CD8-positive, alpha-beta memory T cell (primary cell): ENCODE results near the gene KCND3. TPM values are rescaled to one million over a fixed set of nuclear protein-coding genes. Genes with fewer than 3 reads are reported as not detected.

ENCODE experiments used
- CTCF ChIA-PET: fragments of 350-600 bp; sonication (Branson Sonifier 250); formaldehyde crosslinking; loops from one replicate; lab custom pipeline; 2021; ENCODE audit warnings: antibody characterized with exemption; lab: Charles Lee
- POLR2A ChIA-PET: fragments of 350-600 bp; sonication (Branson Sonifier 250); formaldehyde crosslinking; loops from one replicate; lab custom pipeline; 2021; ENCODE audit warnings: antibody characterized with exemption; lab: Charles Lee
- DNase-seq, 5 donors: peaks; one replicate each; pipeline versions ENCODE4 v3.0.0 to v3.0.0-alpha.2; 2020 to 2022; ENCODE audit warnings: mixed read lengths in 1 of 5
- H3K27ac ChIP-seq: one replicate; pipeline ENCODE4 v1.7.0; 2013; ENCODE audit warnings: low read depth, mild to moderate bottlenecking, low read length, moderate library complexity
- H3K27me3 ChIP-seq: 2 replicates; pipeline ENCODE4 v1.7.0; 2013; ENCODE audit warnings: low read length, mild to moderate bottlenecking; ENCODE audit not compliant: insufficient read depth, poor library complexity, severe bottlenecking
- H3K36me3 ChIP-seq: 2 replicates; pipeline ENCODE4 v1.7.0; 2013; ENCODE audit warnings: mild to moderate bottlenecking, low read length, moderate library complexity; ENCODE audit not compliant: insufficient read depth
- H3K4me1 ChIP-seq: 2 replicates; pipeline ENCODE4 v1.7.0; 2013; ENCODE audit warnings: mild to moderate bottlenecking, low read length, moderate library complexity; ENCODE audit not compliant: insufficient read depth
- H3K4me3 ChIP-seq: 2 replicates; pipeline ENCODE4 v1.7.0; 2013; ENCODE audit warnings: mild to moderate bottlenecking, low read length
- H3K9me3 ChIP-seq: 2 replicates; pipeline ENCODE4 v1.7.0; 2013; ENCODE audit warnings: mild to moderate bottlenecking, low read length
- H3K27ac Mint-ChIP-seq, 8 donors: one replicate each; pipeline ENCODE4 v1.8.0; 2020 to 2021; ENCODE audit warnings: mixed read lengths in 8 of 8, mild to moderate bottlenecking in 6 of 8, inconsistent platforms in 3 of 8, moderate library complexity in 3 of 8
- H3K27me3 Mint-ChIP-seq, 2 donors: one replicate each; pipeline ENCODE4 v1.8.0; 2020 to 2021; ENCODE audit warnings: mixed read lengths in 2 of 2, mild to moderate bottlenecking in 1 of 2, moderate library complexity in 1 of 2
- H3K36me3 Mint-ChIP-seq, 3 donors: one replicate each; pipeline ENCODE4 v1.8.0; 2020 to 2021; ENCODE audit warnings: mixed read lengths in 3 of 3, inconsistent platforms in 1 of 3, mild to moderate bottlenecking in 1 of 3
- H3K4me1 Mint-ChIP-seq, 3 donors: one replicate each; pipeline ENCODE4 v1.8.0; 2020 to 2021; ENCODE audit warnings: mixed read lengths in 3 of 3, inconsistent platforms in 1 of 3, mild to moderate bottlenecking in 1 of 3
- H3K4me3 Mint-ChIP-seq, 7 donors: one replicate each; pipeline ENCODE4 v1.8.0; 2020 to 2021; ENCODE audit warnings: mixed read lengths in 7 of 7, mild to moderate bottlenecking in 6 of 7, moderate library complexity in 4 of 7, inconsistent platforms in 2 of 7
- H3K9me3 Mint-ChIP-seq, 5 donors: one replicate each; pipeline ENCODE4 v1.8.0; 2020 to 2022; ENCODE audit warnings: mixed read lengths in 5 of 5, mild to moderate bottlenecking in 3 of 5, moderate library complexity in 2 of 5, inconsistent platforms in 1 of 5
- polyA plus RNA-seq: library from polyadenylated mRNA; unstranded; fragments of 300-500 nt; fragmentation: Illumina TruSeq; gene quantifications from one replicate; pipeline ENCODE4 v1.2.3, GENCODE V29; 2021
- total RNA-seq, 2 experiments: library from RNA; stranded (reverse); gene quantifications; one replicate each; pipeline ENCODE4 v1.2.3, GENCODE V29; 2021

KCND3 gene
- total and polyA plus RNA-seq, 3 experiments from 2014 or later = not detected

DNA sequence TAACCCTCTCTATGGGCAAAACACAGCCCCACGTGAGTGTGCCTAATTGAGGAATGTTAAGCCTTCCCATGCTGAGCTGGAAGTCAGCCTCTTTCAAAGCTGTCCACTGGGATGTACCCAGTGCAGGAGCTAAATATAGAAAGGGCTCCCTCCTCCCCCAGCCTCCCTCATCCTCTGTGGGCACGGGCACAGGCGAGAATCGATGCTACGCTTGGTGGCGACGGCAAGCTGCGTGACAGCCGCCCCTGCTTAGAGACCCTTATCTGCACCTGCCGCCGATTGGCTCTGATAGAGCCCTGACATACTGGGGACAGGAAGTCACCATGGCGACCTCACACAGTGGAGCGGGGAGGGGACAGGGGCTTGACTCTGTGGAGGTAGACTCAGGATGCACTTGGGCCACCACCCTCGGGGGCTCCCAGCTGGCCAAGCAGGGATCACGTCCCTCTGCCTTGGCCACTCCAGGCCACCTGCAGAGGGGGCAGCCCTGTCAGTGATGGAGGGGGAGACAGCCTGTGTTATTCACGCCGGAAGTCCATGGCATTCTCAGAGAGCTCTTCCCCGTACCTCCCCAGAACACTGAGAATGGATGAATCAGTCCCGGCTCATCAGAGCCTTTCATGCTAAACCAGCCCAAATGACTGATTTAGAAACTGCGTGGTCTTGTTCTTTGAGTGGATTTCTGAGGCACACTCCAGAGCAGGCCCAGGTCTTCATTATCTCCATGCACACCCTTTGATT, 84.8 kb downstream of the KCND3 start:
- no peak for DNase-seq
- Mint-ChIP-seq H3K4me3 (peak overlapping the region in 1 of 7 donors; percentile 19), H3K27ac (peak overlapping the region in 2 of 8 donors; percentile 17 to 70), H3K4me1 (peaks cover 0 to 6% (median 0%) of the 10 kb centered on the region in 3 donors), H3K27me3 (peaks cover 14 to 45% of the 10 kb centered on the region in 2 donors), H3K9me3 (no peaks in the 10 kb centered on the region), H3K36me3 (no peaks in the 10 kb centered on the region)
- Histone ChIP-seq H3K9me3 (no peaks in the 10 kb centered on the region), H3K36me3 (no peaks in the 10 kb centered on the region), H3K4me3 (no peak overlapping the region), H3K27me3 (peaks cover 3% of the 10 kb centered on the region), H3K27ac (no peak overlapping the region), H3K4me1 (no peaks in the 10 kb centered on the region)
- POLR2A ChIA-PET = no interaction called here
- CTCF ChIA-PET = no interaction called here

DNA sequence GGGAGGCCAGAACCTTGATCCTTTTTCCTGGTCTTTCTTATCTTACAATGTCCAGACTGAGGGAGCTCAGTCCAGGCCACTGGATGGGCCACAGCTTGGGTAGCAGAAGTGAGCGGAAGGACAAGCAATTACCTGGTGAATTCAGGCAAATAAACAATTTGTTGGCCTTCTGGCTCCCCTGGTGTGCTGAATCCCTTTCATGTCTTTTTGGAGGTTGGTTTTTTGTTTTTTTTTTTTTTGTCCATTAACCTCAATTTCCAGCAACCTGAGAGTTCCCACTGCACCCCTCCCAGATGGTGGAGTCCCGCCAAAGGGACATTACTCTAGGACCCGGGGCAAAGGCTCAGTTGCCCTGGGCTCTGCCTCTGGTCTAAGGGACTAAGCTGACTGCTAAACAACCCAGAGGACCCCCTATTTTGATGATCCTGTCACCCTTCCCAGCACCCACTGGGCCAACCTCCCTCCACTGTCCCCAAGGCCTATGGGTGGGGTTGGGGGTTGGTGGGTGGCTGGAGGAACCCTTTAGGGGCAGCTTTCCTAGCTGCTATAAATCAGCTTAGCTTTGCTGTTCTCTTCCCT, 85.5 kb downstream of the KCND3 start:
- ChIA-PET POLR2A (no interaction called here), CTCF (no interaction called here)
- H3K9me3 Mint-ChIP-seq = no peaks in the 10 kb centered on the region
- Histone ChIP-seq H3K36me3 (no peaks in the 10 kb centered on the region), H3K4me3 (no peak overlapping the region), H3K27me3 (no peaks in the 10 kb centered on the region), H3K27ac (no peak overlapping the region), H3K4me1 (no peaks in the 10 kb centered on the region), H3K9me3 (no peaks in the 10 kb centered on the region)
- peaks cover 0 to 6% (median 0%) of the 10 kb centered on the region in 3 donors for H3K4me1 Mint-ChIP-seq
- peak overlapping the region in 1 of 8 donors; percentile 22 for H3K27ac Mint-ChIP-seq
- H3K36me3 Mint-ChIP-seq = no peaks in the 10 kb centered on the region
- DNase-seq = no peak
- H3K4me3 Mint-ChIP-seq = no peak overlapping the region
- H3K27me3 Mint-ChIP-seq = peaks cover 13 to 45% of the 10 kb centered on the region in 2 donors

DNA sequence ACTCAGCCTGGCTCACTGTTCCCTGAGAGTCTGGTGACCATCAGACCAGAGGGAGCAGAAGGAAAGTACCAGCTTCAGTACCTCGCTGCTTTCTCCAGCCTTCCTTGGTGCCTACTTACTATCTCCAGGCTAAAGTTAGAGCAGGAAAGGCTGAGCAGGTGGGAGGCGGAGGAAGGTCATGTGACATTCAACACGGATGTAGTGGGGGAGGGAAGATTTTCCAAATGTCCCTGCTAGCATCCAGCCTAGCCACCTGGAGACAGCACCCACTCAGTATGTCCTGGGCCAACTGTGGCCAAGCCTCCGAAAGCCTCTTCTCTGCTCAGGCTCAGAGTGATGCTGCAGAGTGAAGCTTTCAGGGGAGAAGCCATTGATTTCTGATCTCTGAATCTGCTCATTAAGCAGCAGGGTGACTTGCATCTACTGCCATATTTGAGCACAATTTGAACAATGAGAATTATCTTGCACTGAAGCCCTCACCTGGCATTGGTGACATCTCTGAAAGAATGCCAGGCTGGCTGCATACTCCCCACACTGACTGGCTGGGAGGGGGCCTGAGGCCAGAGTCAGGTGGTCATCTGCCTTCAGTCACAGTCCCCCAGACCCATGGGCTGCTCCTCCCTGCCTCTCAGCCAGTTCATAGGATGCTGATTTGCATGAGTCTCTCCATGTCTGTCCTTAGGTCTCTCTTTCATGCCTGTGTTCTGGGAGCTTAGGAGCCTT, 86.2 kb downstream of the KCND3 start:
- Histone ChIP-seq H3K4me1 (no peaks in the 10 kb centered on the region), H3K9me3 (no peaks in the 10 kb centered on the region), H3K27ac (no peak overlapping the region), H3K36me3 (no peaks in the 10 kb centered on the region), H3K27me3 (no peaks in the 10 kb centered on the region), H3K4me3 (no peak overlapping the region)
- H3K4me1 Mint-ChIP-seq = peaks cover 0 to 6% (median 0%) of the 10 kb centered on the region in 3 donors
- H3K27ac Mint-ChIP-seq = no peak overlapping the region
- no peaks in the 10 kb centered on the region for H3K9me3 Mint-ChIP-seq
- ChIA-PET POLR2A (no interaction called here), CTCF (no interaction called here)
- no peak for DNase-seq
- H3K4me3 Mint-ChIP-seq = no peak overlapping the region
- no peaks in the 10 kb centered on the region for H3K36me3 Mint-ChIP-seq
- peaks cover 13 to 42% of the 10 kb centered on the region in 2 donors for H3K27me3 Mint-ChIP-seq

DNA sequence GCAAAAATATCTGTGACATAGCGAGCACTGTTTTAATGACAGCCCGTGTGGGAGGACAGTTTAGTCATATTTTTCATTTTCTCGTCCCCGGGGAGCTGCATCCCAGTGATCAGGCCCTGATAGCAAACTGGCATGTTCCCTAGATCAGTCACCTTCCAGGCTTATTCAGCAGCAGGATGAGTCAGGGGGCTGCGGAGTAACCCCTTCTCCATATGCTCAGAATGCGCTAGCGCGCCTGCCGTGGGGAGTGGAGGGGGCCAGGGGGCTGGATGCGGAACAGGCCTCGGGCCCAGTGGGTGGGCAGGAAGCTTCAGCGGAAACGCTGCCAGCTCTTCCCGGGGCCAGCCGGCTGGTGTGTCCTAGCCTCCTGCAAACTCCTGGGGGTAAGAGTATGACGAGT, 94.0 kb downstream of the KCND3 start:
- H3K27ac ChIP-seq = no peak overlapping the region
- Mint-ChIP-seq H3K36me3 (no peaks in the 10 kb centered on the region), H3K4me1 (no peaks in the 10 kb centered on the region), H3K27ac (no peak overlapping the region), H3K9me3 (no peaks in the 10 kb centered on the region), H3K4me3 (no peak overlapping the region), H3K27me3 (peaks cover 11 to 28% of the 10 kb centered on the region in 2 donors)
- H3K36me3 ChIP-seq = no peaks in the 10 kb centered on the region
- no peaks in the 10 kb centered on the region for H3K9me3 ChIP-seq
- H3K27me3 ChIP-seq = no peaks in the 10 kb centered on the region
- CTCF ChIA-PET = no interaction called here
- H3K4me3 ChIP-seq = no peak overlapping the region
- POLR2A ChIA-PET = no interaction called here
- H3K4me1 ChIP-seq = no peaks in the 10 kb centered on the region
- DNase-seq = no peak

DNA sequence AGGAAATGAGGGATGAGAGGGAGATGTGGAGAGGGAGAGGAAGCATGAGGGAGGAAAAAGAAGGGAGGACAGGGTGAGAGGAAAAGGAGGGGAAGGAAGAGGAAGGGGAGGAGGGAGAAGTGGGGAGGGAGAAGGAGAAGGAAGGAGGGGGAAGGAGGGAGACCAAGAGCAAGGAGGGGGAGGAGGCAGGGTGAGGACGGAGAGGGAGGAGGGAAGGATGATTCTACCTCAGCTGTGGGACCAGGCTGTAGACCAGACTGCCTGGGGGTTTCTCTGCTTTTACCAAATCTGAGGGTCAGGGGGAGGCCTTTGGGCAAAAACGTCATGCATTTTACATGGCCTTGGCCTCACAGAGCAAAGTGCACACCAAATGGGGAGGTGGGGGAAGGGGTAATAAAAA, 94.5 kb downstream of the KCND3 start:
- Histone ChIP-seq H3K4me1 (no peaks in the 10 kb centered on the region), H3K9me3 (no peaks in the 10 kb centered on the region), H3K27me3 (no peaks in the 10 kb centered on the region), H3K36me3 (no peaks in the 10 kb centered on the region), H3K27ac (no peak overlapping the region), H3K4me3 (no peak overlapping the region)
- no peak for DNase-seq
- H3K27me3 Mint-ChIP-seq = peaks cover 8 to 25% of the 10 kb centered on the region in 2 donors
- H3K4me3 Mint-ChIP-seq = no peak overlapping the region
- no peak overlapping the region for H3K27ac Mint-ChIP-seq
- ChIA-PET CTCF (no interaction called here), POLR2A (no interaction called here)
- H3K9me3 Mint-ChIP-seq = no peaks in the 10 kb centered on the region
- H3K4me1 Mint-ChIP-seq = no peaks in the 10 kb centered on the region
- no peaks in the 10 kb centered on the region for H3K36me3 Mint-ChIP-seq

DNA sequence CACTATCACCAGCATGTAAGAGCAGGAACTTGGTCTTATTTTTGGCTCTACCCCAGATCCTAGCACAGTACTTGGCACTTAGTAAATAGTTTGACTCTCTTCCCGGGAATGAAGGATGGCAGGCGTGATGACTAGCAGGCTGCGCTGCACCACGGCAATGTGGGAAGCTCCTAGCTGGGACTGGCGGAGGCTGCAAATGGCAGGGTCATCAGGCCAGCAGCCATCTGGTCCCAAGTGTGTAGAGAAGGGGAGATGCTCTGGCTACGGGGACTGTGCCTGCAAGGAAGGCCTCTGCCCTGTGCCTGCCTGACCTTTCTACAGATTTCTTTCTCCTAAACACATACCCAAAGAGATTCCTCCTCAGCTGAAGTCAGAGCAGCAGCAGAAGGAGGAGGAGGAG, 95.0 kb downstream of the KCND3 start:
- no peaks in the 10 kb centered on the region for H3K4me1 ChIP-seq
- ChIA-PET CTCF (no interaction called here), POLR2A (no interaction called here)
- H3K27ac Mint-ChIP-seq = no peak overlapping the region
- H3K4me3 Mint-ChIP-seq = no peak overlapping the region
- H3K9me3 ChIP-seq = no peaks in the 10 kb centered on the region
- no peaks in the 10 kb centered on the region for H3K36me3 Mint-ChIP-seq
- no peak overlapping the region for H3K4me3 ChIP-seq
- DNase-seq = no peak
- H3K9me3 Mint-ChIP-seq = no peaks in the 10 kb centered on the region
- H3K27ac ChIP-seq = no peak overlapping the region
- H3K27me3 Mint-ChIP-seq = peaks cover 6 to 22% of the 10 kb centered on the region in 2 donors
- H3K27me3 ChIP-seq = no peaks in the 10 kb centered on the region
- H3K36me3 ChIP-seq = no peaks in the 10 kb centered on the region
- H3K4me1 Mint-ChIP-seq = no peaks in the 10 kb centered on the region

DNA sequence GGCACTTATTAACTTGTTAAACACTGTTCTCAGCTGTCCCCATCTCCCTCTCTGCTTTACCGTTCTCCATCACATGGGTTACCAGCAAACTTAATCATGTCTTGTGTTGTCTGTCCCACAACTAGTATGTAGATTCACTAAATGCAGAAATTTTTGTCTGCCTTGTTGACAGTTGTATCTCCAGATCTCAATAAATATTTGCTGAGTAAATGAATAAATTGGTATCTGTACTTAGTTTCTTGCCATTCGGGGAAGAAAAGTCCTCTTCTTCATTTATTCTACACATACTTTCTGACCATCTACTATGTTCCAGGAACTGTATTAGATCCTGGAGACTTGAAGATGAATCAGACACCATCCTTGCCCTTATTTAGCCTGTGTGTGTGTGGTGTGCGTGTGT, 97.9 kb downstream of the KCND3 start:
- H3K27me3 ChIP-seq = no peaks in the 10 kb centered on the region
- POLR2A ChIA-PET = no interaction called here
- no peaks in the 10 kb centered on the region for H3K36me3 Mint-ChIP-seq
- H3K4me1 ChIP-seq = no peaks in the 10 kb centered on the region
- DNase-seq = no peak
- H3K27ac ChIP-seq = no peak overlapping the region
- H3K27ac Mint-ChIP-seq = no peak overlapping the region
- H3K36me3 ChIP-seq = no peaks in the 10 kb centered on the region
- CTCF ChIA-PET = no interaction called here
- H3K4me3 ChIP-seq = no peak overlapping the region
- peaks cover 0 to 3% (median 1%) of the 10 kb centered on the region in 3 donors for H3K4me1 Mint-ChIP-seq
- peaks cover 7 to 15% of the 10 kb centered on the region in 2 donors for H3K27me3 Mint-ChIP-seq
- H3K4me3 Mint-ChIP-seq = no peak overlapping the region
- no peaks in the 10 kb centered on the region for H3K9me3 ChIP-seq
- no peaks in the 10 kb centered on the region for H3K9me3 Mint-ChIP-seq

DNA sequence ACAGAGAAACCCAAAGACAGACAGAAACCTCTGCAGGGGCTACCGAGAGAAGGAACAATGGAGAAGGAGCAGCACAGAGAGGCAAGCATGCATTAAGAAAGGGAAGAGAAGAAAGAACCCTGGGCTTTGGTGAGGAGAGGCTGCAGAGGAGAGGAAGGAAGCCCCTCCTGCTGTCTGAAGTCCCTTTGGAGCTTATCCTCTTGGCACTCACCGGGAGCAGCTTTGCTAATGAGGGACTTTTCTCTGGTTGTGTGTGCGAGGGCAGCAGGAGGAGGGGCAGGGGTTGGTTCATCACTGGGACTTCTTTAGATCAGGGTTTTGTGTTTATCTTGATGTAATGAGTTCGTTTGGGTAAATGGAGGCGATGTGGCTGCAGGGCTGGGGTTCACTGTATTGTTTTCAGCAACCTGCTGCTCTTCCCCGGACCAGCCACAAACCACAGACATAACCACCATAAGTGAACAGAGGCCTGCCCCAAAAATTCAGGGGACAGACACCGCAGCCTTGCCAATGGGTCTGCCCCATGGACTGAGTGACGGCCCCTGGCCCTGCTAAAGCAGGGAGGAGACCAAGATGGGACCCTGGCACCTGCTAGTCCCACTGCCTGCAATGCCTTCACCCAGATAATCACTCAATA, 100.6 kb downstream of the KCND3 start:
- DNase-seq = no peak
- Mint-ChIP-seq H3K27ac (no peak overlapping the region), H3K9me3 (no peaks in the 10 kb centered on the region), H3K4me3 (peak overlapping the region in 1 of 7 donors; percentile 10), H3K36me3 (no peaks in the 10 kb centered on the region), H3K27me3 (peaks cover 11 to 28% of the 10 kb centered on the region in 2 donors), H3K4me1 (peaks cover 0 to 3% (median 1%) of the 10 kb centered on the region in 3 donors)
- CTCF ChIA-PET = no interaction called here
- Histone ChIP-seq H3K36me3 (no peaks in the 10 kb centered on the region), H3K4me1 (no peaks in the 10 kb centered on the region), H3K27me3 (no peaks in the 10 kb centered on the region), H3K9me3 (no peaks in the 10 kb centered on the region), H3K4me3 (no peak overlapping the region), H3K27ac (no peak overlapping the region)
- POLR2A ChIA-PET = no interaction called here
